HepG2 (cell line): Measurements from ENCODE around the gene P3R3URF. TPM values are rescaled to one million over a fixed set of nuclear protein-coding genes. Genes with fewer than 3 reads are reported as not detected.

ENCODE experiments used
- JUNB ChIP-seq: sonication (generic); formaldehyde crosslinking; IDR thresholded peaks from 2 replicates; pipeline ENCODE4 v1.8.0; 2022; ENCODE audit warnings: missing genetic modification reagents, mild to moderate bottlenecking, borderline replicate concordance
- RAD21 ChIP-seq: fragments of 450-650 bp; formaldehyde crosslinking; IDR thresholded peaks from 2 replicates; pipeline ENCODE4 v1.5.0; 2020; ENCODE audit warnings: mild to moderate bottlenecking
- TEAD3 ChIP-seq: optimal IDR thresholded peaks from 2 replicates; pipeline ENCODE3; 2016; ENCODE audit warnings: borderline replicate concordance
- ZNF343 ChIP-seq: sonication (generic); formaldehyde crosslinking; IDR thresholded peaks from 2 replicates; pipeline ENCODE4 v1.4.0; 2020; ENCODE audit warnings: mild to moderate bottlenecking, missing genetic modification reagents
- ZNF670 ChIP-seq: sonication (generic); formaldehyde crosslinking; IDR thresholded peaks from 2 replicates; pipeline ENCODE4 v1.8.0; 2022; ENCODE audit warnings: mild to moderate bottlenecking, missing genetic modification reagents, borderline replicate concordance
- polyA plus RNA-seq, 8 experiments: library from polyadenylated mRNA; depleted of rRNA in 3 of 8; stranded (reverse) in 7 of 8; unstranded in 1 of 8; fragments of >200 nt; fragmentation: Illumina TruSeq in 4 of 8; extraction: Trizol in 4 of 8; gene quantifications; 2 replicates each; pipeline versions ENCODE4 v1.2.1 to v1.2.3, GENCODE V29; 2011 to 2016; ENCODE audit warnings: low read depth in 4 of 8, missing spikeins in 1 of 8, mixed read lengths in 1 of 8; ENCODE audit not compliant: insufficient read depth in 1 of 8
- total RNA-seq, 5 experiments: library from RNA; depleted of rRNA; stranded (reverse); fragments of >200 nt; fragmentation: Illumina TruSeq; extraction: Trizol; gene quantifications; 2 replicates each; pipeline ENCODE4 v1.2.3, GENCODE V29; 2016; ENCODE audit warnings: low read depth in 1 of 5
- TF ChIP-seq, protein P1 (sequence below): sonication (generic); formaldehyde crosslinking; IDR thresholded peaks from 2 replicates; pipeline ENCODE4 v1.4.0; 2020; ENCODE audit warnings: mild to moderate bottlenecking, missing genetic modification reagents
- TF ChIP-seq, protein P2 (sequence below): sonication (generic); formaldehyde crosslinking; IDR thresholded peaks from 2 replicates; pipeline ENCODE4 v1.4.0; 2020; ENCODE audit warnings: missing genetic modification reagents, borderline replicate concordance
- TF ChIP-seq, protein P3 (sequence below): IDR thresholded peaks from 2 replicates; pipeline ENCODE4 v1.6.1; 2016; ENCODE audit warnings: low read depth

The P3R3URF gene
- total and polyA plus RNA-seq, 2 of the 13 experiments (the other 11 are each of a cell fraction or from before 2014, with no cell fraction given): not detected

DNA sequence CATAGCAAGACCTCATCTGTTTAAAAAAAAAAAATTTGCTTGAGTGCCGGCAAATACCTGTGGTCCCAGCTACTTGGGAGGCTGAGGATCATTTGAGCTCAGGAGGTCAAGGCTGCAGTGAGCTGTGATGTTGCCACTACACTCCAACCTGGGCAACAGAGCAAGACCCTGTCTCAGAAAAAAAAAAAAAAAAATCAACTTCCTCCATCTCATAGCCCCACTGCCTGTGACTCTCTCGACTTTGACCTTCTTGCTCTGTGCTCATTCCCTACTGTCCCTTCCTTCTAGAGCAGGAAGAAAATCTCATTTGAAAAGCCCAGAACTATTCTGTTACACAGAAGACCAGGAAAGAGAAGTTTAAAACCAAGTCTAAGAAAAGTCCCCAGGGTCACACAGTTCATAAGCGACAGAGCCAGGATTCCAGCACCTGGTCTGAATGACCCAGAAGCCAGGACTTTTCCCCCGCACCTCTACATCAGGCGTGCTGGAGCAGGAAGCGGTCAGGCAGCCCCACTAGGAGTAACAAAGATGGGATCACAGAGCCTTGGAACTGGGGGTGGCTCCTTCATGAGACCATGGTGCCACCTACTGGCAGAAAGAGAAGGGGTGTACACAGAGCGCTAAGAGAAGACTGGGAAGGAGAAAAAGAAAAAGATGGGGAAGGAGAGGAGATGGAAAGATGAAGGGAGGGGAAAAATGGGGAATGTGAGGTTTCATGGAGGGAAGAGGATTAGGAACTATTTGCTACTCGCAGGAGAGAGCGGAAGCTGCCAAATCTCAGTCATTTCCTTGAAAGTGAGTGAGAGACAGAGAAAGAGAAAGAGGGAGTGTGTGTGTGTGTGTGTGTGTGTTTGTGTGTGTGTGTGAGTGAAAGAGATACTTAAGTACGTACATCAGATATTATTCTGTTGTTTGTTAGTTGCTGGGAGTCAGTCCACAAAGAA is 3.1 kb upstream of the P3R3URF start (continued):
- TF ChIP-seq ZNF670 (CRISPR knock-in tag): no peak
- 0 out of 2 replicates have a peak, but pooled peaks have one; percentile 43 for TF ChIP-seq ZNF343 (CRISPR knock-in tag)
- TF ChIP-seq RAD21 (CRISPR knock-in tag): peak; percentile 88
- TF ChIP-seq, protein P1, sequence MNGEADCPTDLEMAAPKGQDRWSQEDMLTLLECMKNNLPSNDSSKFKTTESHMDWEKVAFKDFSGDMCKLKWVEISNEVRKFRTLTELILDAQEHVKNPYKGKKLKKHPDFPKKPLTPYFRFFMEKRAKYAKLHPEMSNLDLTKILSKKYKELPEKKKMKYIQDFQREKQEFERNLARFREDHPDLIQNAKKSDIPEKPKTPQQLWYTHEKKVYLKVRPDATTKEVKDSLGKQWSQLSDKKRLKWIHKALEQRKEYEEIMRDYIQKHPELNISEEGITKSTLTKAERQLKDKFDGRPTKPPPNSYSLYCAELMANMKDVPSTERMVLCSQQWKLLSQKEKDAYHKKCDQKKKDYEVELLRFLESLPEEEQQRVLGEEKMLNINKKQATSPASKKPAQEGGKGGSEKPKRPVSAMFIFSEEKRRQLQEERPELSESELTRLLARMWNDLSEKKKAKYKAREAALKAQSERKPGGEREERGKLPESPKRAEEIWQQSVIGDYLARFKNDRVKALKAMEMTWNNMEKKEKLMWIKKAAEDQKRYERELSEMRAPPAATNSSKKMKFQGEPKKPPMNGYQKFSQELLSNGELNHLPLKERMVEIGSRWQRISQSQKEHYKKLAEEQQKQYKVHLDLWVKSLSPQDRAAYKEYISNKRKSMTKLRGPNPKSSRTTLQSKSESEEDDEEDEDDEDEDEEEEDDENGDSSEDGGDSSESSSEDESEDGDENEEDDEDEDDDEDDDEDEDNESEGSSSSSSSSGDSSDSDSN (CRISPR knock-in tag): no peak
- TF ChIP-seq TEAD3 (CRISPR knock-in tag): peak; percentile 29
- 0 out of 2 replicates have a peak, but pooled peaks have one; percentile 38 for TF ChIP-seq JUNB (CRISPR knock-in tag)
- TF ChIP-seq, protein P2, sequence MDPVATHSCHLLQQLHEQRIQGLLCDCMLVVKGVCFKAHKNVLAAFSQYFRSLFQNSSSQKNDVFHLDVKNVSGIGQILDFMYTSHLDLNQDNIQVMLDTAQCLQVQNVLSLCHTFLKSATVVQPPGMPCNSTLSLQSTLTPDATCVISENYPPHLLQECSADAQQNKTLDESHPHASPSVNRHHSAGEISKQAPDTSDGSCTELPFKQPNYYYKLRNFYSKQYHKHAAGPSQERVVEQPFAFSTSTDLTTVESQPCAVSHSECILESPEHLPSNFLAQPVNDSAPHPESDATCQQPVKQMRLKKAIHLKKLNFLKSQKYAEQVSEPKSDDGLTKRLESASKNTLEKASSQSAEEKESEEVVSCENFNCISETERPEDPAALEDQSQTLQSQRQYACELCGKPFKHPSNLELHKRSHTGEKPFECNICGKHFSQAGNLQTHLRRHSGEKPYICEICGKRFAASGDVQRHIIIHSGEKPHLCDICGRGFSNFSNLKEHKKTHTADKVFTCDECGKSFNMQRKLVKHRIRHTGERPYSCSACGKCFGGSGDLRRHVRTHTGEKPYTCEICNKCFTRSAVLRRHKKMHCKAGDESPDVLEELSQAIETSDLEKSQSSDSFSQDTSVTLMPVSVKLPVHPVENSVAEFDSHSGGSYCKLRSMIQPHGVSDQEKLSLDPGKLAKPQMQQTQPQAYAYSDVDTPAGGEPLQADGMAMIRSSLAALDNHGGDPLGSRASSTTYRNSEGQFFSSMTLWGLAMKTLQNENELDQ (CRISPR knock-in tag): no peak
- TF ChIP-seq, protein P3, sequence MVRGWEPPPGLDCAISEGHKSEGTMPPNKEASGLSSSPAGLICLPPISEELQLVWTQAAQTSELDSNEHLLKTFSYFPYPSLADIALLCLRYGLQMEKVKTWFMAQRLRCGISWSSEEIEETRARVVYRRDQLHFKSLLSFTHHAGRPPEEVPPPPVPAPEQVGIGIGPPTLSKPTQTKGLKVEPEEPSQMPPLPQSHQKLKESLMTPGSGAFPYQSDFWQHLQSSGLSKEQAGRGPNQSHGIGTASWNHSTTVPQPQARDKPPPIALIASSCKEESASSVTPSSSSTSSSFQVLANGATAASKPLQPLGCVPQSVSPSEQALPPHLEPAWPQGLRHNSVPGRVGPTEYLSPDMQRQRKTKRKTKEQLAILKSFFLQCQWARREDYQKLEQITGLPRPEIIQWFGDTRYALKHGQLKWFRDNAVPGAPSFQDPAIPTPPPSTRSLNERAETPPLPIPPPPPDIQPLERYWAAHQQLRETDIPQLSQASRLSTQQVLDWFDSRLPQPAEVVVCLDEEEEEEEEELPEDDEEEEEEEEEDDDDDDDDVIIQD (CRISPR knock-in tag): peak; percentile 21; the same call in 1 of the 2 replicates
